ENCODE data around the gene PPEF2. TPM values are rescaled to one million over a fixed set of nuclear protein-coding genes. Genes with fewer than 3 reads are reported as not detected.

PPEF2 gene
- total and polyA plus RNA-seq, 10 of the 15 experiments (the other 5 are each of a cell fraction or from before 2014, with no cell fraction given) = not detected

DNA sequence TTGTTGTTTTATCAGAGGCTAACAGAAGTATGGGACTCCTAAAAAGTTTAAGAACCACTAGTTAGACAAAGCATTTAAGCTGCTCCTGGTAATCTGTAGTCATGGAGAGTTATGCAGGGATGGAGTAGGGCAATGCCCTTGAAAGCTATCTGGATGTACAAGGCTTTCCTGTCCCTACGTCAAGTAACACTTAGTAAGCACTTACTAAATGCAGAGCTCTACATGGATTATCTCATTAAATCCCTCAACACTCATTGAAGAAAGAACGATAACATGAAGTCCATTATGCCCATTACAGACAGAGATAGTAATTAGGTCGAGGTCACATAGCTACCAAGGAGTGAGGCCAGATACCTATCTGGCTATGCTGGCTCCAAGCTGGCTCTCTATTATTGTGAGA lies 33.2 kb downstream of the PPEF2 start:
- intact Hi-C loops (cut with micrococcal nuclease; ENCODE audit: unreplicated experiment) (no loop called here), in situ Hi-C loops (cut with MboI) (no loop called here)
- FAIRE-seq (no peak), DNase-seq (ENCODE audit: low read depth, low spot score) (no peak), ATAC-seq (no peak)
- H3K79me2 ChIP-seq (ENCODE audit: control insufficient read depth, insufficient read depth, low read length) = no peaks in the 10 kb centered on the region
- H3K4me2 ChIP-seq (ENCODE audit: control insufficient read depth, insufficient read depth) = no peak overlapping the region
- no peaks in the 10 kb centered on the region for H3K9me3 ChIP-seq (replicated peaks; ENCODE audit: control insufficient read depth, insufficient read depth, low read length)
- H3K4me3 ChIP-seq = no peak overlapping the region
- no peaks in the 10 kb centered on the region for H3K36me3 ChIP-seq (ENCODE audit: control insufficient read depth in 2 of 2, insufficient read depth in 2 of 2, low read length in 1 of 2)
- ChIA-PET RAD21 (ENCODE audit: unreplicated experiment) (no interaction called here), POLR2A (no interaction called here), CTCF (interaction anchor here (1.1 to 1.2 kb wide), 2 partner anchors 21 to 27 kb away, joined by 3 to 4 read pairs; no protein-coding TSS in a partner anchor), SMC1A (ENCODE audit: uncharacterized antibody, unreplicated experiment) (interaction anchor here (1.5 kb wide), 1 partner anchor 21 kb away, joined by 3 read pairs; no protein-coding TSS in a partner anchor)
- WGBS (ENCODE audit: insufficient coverage, insufficient replicate concordance, low lambda C conversion rate, missing lambda C conversion rate) = 40% methylated on average over 3 of the region's 3 CpGs
- no peaks in the 10 kb centered on the region; a peak in 1 of 4 replicates for H3K27me3 ChIP-seq (replicated peaks in 1 of 2; ENCODE audit: control insufficient read depth in 2 of 2, insufficient read depth in 2 of 2, low read length in 1 of 2)
- H2AFZ ChIP-seq (ENCODE audit: control insufficient read depth, low read depth, low read length) = no peak overlapping the region
- TF ChIP-seq, protein P1, sequence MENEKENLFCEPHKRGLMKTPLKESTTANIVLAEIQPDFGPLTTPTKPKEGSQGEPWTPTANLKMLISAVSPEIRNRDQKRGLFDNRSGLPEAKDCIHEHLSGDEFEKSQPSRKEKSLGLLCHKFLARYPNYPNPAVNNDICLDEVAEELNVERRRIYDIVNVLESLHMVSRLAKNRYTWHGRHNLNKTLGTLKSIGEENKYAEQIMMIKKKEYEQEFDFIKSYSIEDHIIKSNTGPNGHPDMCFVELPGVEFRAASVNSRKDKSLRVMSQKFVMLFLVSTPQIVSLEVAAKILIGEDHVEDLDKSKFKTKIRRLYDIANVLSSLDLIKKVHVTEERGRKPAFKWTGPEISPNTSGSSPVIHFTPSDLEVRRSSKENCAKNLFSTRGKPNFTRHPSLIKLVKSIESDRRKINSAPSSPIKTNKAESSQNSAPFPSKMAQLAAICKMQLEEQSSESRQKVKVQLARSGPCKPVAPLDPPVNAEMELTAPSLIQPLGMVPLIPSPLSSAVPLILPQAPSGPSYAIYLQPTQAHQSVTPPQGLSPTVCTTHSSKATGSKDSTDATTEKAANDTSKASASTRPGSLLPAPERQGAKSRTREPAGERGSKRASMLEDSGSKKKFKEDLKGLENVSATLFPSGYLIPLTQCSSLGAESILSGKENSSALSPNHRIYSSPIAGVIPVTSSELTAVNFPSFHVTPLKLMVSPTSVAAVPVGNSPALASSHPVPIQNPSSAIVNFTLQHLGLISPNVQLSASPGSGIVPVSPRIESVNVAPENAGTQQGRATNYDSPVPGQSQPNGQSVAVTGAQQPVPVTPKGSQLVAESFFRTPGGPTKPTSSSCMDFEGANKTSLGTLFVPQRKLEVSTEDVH (IDR thresholded peaks at IDR 0.05; ENCODE audit: low read depth, partially characterized antibody) = no peak
- no peak for TF ChIP-seq TCF12 (IDR thresholded peaks at IDR 0.05; ENCODE audit: low read depth, low read length)
- TF ChIP-seq STAT1 (conservative IDR thresholded peaks at IDR 0.05) = no peak
- TF ChIP-seq FOXM1 (IDR thresholded peaks at IDR 0.05; ENCODE audit: low read depth, low read length) = no peak
- TF ChIP-seq NR2C1 (IDR thresholded peaks at IDR 0.05) = no peak
- no TSS peak for BruUV-seq (replicated peaks)
- H3K9ac ChIP-seq (ENCODE audit: control insufficient read depth, insufficient read depth, low read length) = no peak overlapping the region
- H3K4me1 ChIP-seq (ENCODE audit: control insufficient read depth, insufficient read depth, low read length) = no peaks in the 10 kb centered on the region
- no peak overlapping the region for H3K27ac ChIP-seq (ENCODE audit: control insufficient read depth, insufficient read depth)
- H4K20me1 ChIP-seq (ENCODE audit: control insufficient read depth, insufficient read depth) = no peaks in the 10 kb centered on the region

All from GM12878 (cell line).